Fibroblast of villous mesenchyme (primary cell): ENCODE data around the gene SLC43A3. TPM values are rescaled to one million over a fixed set of nuclear protein-coding genes. Genes with fewer than 3 reads are reported as not detected.

Experiments
- DNase-seq: peaks from one replicate; pipeline ENCODE4 v3.0.0-alpha.2; 2010; ENCODE audit warnings: low read depth
- H3K4me3 ChIP-seq: 2 replicates; pipeline ENCODE4 v1.5.1; 2011; ENCODE audit warnings: low read depth, mild to moderate bottlenecking, low read length
- total RNA-seq: library from RNA; depleted of rRNA; stranded (reverse); fragments of >200 nt; gene quantifications from 2 replicates; pipeline ENCODE4 v1.2.3, GENCODE V29; 2012
- TF ChIP-seq, protein P1 (sequence below): IDR thresholded peaks from 2 replicates; pipeline ENCODE4 v1.5.1; 2012; ENCODE audit warnings: low read depth, mild to moderate bottlenecking, low read length; ENCODE audit not compliant: insufficient read depth

SLC43A3 gene
- total RNA-seq, 1 donor, result 26.3 TPM

DNA sequence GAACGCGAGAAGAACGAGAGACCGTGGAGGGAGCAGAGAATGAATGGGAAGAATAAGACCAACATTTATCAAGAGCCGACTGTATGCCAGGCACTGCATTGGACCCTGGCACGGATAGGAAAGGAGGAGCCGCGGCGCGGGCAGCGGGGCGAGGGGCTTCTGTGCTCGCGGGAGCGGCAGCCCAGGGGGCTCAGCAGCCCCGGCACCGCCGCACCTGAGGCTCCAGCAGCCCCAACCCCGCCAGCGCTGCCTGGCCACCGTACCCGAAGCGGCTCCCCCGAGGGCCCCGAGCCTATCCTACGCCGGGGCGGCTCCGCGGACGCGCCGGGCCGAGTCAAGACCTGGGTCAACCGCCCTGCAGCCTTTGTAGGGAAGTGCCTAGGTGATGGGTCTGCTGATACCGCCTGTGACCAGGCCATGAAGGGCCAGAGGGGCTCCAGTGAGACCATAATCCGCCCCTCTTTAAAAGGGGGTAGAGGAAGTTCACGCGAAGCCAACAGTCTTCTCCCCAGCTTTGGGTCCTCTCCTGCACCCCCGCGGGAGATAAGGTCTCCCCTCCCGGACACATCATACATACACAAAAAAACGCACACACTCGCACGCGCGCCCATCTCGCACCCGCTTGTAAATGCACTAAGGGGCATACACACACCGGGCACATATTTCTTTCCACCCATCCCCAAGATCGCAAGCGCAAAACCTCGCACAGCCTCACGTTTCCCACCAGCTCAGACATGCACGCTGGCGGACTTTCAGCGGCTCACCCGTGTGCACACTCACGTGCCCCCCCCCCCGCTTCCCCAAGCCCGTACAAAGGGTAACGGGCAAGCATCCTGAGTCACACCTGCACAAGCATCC, 32.5 kb upstream of the SLC43A3 start:
- no peak for DNase-seq
- H3K4me3 ChIP-seq, result peak overlapping the region; percentile 40
- TF ChIP-seq, protein P1, sequence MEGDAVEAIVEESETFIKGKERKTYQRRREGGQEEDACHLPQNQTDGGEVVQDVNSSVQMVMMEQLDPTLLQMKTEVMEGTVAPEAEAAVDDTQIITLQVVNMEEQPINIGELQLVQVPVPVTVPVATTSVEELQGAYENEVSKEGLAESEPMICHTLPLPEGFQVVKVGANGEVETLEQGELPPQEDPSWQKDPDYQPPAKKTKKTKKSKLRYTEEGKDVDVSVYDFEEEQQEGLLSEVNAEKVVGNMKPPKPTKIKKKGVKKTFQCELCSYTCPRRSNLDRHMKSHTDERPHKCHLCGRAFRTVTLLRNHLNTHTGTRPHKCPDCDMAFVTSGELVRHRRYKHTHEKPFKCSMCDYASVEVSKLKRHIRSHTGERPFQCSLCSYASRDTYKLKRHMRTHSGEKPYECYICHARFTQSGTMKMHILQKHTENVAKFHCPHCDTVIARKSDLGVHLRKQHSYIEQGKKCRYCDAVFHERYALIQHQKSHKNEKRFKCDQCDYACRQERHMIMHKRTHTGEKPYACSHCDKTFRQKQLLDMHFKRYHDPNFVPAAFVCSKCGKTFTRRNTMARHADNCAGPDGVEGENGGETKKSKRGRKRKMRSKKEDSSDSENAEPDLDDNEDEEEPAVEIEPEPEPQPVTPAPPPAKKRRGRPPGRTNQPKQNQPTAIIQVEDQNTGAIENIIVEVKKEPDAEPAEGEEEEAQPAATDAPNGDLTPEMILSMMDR, result no peak

DNA sequence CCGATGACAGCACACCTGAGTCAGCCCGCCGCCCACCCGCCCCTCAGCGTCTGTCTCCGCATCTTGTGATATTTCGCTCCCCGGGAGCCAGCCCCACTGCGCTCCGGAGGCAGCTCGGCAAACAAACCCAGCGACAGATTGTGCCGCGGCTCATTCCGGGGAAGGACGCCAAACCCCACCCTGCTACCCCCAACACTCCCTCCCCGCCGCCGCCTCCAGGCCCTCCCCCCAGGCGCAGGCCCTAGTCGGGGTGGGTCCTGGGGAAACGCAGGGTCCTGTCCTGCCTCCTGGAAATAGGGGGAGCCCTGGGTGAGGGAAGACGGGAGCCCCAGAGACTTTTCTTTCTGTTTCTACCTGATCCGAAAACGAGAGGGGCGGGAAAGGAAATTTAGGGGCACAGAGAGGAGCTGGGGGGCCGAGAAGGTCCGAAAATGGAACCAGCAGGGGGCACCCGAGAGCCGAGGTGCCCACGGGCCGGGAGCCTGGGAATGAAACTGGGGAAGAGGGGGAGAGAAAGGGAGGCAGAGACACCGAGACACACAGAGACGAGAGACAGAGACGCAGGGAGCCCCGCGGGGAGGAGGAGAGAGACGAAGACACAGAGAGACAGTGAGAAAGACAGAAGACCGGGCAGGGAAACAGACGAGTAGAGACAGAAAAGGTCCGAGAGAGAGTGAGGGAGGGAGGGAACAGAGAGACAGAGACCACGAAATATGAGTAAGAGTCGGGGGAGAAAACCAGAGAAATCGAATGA, 31.7 kb upstream of the SLC43A3 start:
- TF ChIP-seq, protein P1, result peak; percentile 75
- H3K4me3 ChIP-seq, result peak overlapping the region; percentile 40
- peak; percentile 19 for DNase-seq

DNA sequence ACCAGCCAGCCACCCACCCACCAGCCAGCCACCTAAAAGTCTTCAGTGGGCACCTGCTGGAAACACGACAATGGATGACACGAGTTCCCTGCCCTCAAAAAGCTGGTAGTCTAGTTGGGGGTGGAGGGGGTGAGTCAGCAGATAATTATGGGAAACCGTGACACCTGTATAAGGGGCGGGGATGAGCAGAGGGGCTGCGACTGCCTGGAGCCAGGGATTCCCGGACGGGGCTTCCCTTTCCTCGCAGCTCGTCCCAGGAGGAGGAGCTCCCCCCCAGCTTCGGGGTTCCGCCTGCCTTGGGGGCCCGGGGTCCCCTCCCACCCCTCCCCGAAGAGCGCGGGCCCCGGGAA, 31.1 kb upstream of the SLC43A3 start:
- H3K4me3 ChIP-seq, result no peak overlapping the region
- TF ChIP-seq, protein P1, result no peak
- DNase-seq, result no peak

DNA sequence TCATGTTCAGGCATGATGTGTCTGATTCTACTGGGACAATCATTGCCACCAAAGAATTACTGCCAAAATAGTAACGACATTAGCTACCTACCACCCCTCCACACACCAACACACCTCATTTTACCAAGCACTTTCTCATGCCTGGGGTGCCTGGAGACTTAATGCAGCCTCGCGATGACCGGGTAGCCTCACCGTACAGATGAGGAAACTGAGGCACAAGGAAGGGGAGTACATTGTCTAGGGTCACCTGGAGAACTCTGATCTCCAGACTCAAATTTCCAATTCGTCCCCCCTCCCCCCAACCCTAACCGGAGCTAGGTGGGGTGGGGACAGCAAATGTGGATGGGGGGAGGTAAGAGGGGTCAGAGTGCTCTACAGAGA, 30.7 kb upstream of the SLC43A3 start:
- TF ChIP-seq, protein P1, result no peak
- H3K4me3 ChIP-seq, result no peak overlapping the region
- no peak for DNase-seq

DNA sequence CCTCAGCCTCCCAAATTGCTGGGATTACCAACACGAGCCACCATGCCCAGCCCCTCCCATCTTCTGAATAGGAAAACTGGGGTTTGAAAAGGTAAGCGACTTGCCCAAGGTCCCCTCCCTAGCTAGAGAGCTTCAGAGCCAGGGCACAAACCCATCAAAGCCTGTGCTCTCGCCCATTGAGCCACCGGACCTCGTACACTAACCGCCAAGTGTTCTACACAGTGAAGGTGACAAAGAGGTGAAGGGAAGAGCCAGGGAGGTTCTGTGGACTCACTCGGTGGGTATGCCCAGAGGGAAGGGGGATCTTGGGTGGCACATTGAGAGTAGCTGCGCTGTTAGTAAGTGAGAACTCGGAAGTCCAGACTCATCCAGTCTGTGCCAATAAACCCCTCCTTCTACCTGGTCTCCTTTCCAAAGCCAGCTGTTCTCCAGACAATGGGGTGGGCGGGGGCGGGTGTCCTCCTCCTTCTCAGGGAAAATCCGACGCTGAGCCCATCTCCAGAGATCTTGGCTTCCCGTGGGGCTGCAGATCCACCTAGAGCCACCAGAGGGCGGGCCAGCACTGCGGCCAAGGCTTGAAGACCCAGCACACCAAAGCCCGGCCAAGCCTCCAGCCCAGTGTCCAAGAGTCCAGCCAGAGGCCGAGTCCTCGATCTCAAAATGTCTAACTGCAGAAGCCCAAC, 30.2 kb upstream of the SLC43A3 start:
- peak; percentile 84 for DNase-seq
- TF ChIP-seq, protein P1, result peak; percentile 99

DNA sequence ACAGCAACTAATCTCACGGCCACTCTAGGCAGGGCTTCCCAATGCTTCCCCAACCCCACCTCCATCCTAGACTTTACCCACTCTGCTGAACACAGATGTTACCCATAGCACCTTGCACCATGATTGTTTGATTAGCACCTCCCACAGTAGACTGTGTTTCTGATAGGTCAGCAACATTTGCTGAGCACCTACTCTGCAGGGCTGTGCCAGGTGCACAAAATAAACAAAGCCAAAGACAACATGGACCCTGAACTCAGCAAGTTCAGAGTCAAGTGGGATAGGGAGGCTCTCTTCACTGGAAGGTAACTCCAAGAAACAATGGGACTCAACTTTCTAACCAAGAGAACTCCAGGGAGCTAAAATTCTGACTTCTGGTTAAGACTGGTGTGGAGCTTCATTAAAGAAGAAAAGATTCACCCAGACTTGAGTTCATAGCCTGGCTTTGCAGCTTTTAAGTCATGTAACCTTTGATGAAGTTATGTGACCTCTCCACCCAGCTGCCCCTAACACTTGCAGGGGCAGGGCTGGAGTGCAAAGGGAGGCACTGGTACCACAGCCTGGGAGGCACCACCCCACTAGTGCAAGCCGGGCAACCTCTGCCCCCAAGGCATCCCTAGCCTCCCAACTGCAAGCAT, 26.7 kb upstream of the SLC43A3 start:
- no peak for DNase-seq
- no peak overlapping the region for H3K4me3 ChIP-seq

More for the DNA sequence above, 30.2 kb upstream of the SLC43A3 start:
- no peak overlapping the region for H3K4me3 ChIP-seq

More for the DNA sequence above, 26.7 kb upstream of the SLC43A3 start:
- TF ChIP-seq, protein P1, result no peak
